ENCODE measurements around the gene NHS. TPM values are rescaled to one million over a fixed set of nuclear protein-coding genes. Genes with fewer than 3 reads are reported as not detected.

The NHS gene
- total RNA-seq, 2 donors from 2014 or later, result 6.0 to 7.3 TPM

- no peaks in the 10 kb centered on the region for H3K36me3 ChIP-seq (ENCODE audit: control insufficient read depth, insufficient read depth, low read length)
- Mint-ChIP-seq H3K27me3 (ENCODE audit: insufficient read depth) (no peaks in the 10 kb centered on the region), H3K27ac (no peak overlapping the region), H3K4me1 (peaks cover 7% of the 10 kb centered on the region), H3K9me3 (no peaks in the 10 kb centered on the region), H3K36me3 (ENCODE audit: low read depth) (no peaks in the 10 kb centered on the region), H3K4me3 (no peak overlapping the region)
- no peak for DNase-seq
- TF ChIP-seq CTCF (conservative IDR thresholded peaks at IDR 0.05), result no peak
- no peaks in the 10 kb centered on the region for H3K4me1 ChIP-seq (ENCODE audit: control insufficient read depth, insufficient read depth, low read length)
- H3K4me3 ChIP-seq (ENCODE audit: low read length), result no peak overlapping the region
- no peaks in the 10 kb centered on the region for H3K27me3 ChIP-seq (ENCODE audit: control insufficient read depth, insufficient read depth, low read length, poor library complexity, severe bottlenecking)
- no peaks in the 10 kb centered on the region for H3K9me3 ChIP-seq (ENCODE audit: control insufficient read depth, low read length)
- H3K9ac ChIP-seq (ENCODE audit: extremely low read depth, low read length, poor library complexity, severe bottlenecking), result no peak overlapping the region
- no peak overlapping the region for H3K27ac ChIP-seq (ENCODE audit: low read depth, low read length)
Measured at GRCh38 chrX:17679261-17679660, 304.3 kb downstream of the NHS start.

DNA sequence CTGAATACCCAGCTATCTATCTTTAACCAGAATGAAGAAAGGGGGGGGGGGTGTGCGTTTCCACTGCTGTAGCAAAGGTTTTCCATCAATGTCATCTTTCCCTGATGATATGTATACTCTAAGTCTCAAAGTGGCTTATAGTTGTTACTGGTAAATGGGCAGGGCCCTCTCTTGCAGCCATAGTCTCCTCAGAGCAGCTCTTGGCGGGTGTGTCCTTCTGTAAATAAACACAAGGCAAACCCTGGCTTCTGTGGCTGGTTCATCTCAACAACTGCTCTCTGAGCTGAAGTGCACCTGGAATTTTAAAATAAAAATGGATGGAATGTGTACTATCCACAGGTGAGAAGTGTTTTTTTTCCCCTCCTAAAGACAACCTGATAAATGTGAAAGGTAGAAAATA lies 304.8 kb downstream of the NHS start:
- Mint-ChIP-seq H3K4me3 (no peak overlapping the region), H3K4me1 (peaks cover 7% of the 10 kb centered on the region), H3K9me3 (no peaks in the 10 kb centered on the region), H3K36me3 (ENCODE audit: low read depth) (no peaks in the 10 kb centered on the region), H3K27me3 (ENCODE audit: insufficient read depth) (no peaks in the 10 kb centered on the region), H3K27ac (no peak overlapping the region)
- DNase-seq, result no peak
- Histone ChIP-seq H3K27ac (ENCODE audit: low read depth, low read length) (no peak overlapping the region), H3K36me3 (ENCODE audit: control insufficient read depth, insufficient read depth, low read length) (no peaks in the 10 kb centered on the region), H3K4me3 (ENCODE audit: low read length) (no peak overlapping the region), H3K4me1 (ENCODE audit: control insufficient read depth, insufficient read depth, low read length) (no peaks in the 10 kb centered on the region), H3K27me3 (ENCODE audit: control insufficient read depth, insufficient read depth, low read length, poor library complexity, severe bottlenecking) (no peaks in the 10 kb centered on the region), H3K9ac (ENCODE audit: extremely low read depth, low read length, poor library complexity, severe bottlenecking) (no peak overlapping the region), H3K9me3 (ENCODE audit: control insufficient read depth, low read length) (no peaks in the 10 kb centered on the region)
- 100% methylated on average over 1 of the region's 2 CpGs; no CpG with 5 or more reads in 1 of the 2 experiments for WGBS, 2 experiments (ENCODE audit: insufficient coverage in 1 of 2, insufficient read length in 1 of 2)
- TF ChIP-seq CTCF (conservative IDR thresholded peaks at IDR 0.05), result no peak

- Histone ChIP-seq H3K4me1 (ENCODE audit: control insufficient read depth, insufficient read depth, low read length) (no peaks in the 10 kb centered on the region), H3K36me3 (ENCODE audit: control insufficient read depth, insufficient read depth, low read length) (no peaks in the 10 kb centered on the region), H3K9me3 (ENCODE audit: control insufficient read depth, low read length) (no peaks in the 10 kb centered on the region), H3K4me3 (ENCODE audit: low read length) (no peak overlapping the region), H3K27me3 (ENCODE audit: control insufficient read depth, insufficient read depth, low read length, poor library complexity, severe bottlenecking) (no peaks in the 10 kb centered on the region), H3K9ac (ENCODE audit: extremely low read depth, low read length, poor library complexity, severe bottlenecking) (no peak overlapping the region), H3K27ac (ENCODE audit: low read depth, low read length) (no peak overlapping the region)
- Mint-ChIP-seq H3K4me3 (no peak overlapping the region), H3K36me3 (ENCODE audit: low read depth) (no peaks in the 10 kb centered on the region), H3K4me1 (peaks cover 7% of the 10 kb centered on the region), H3K9me3 (no peaks in the 10 kb centered on the region), H3K27me3 (ENCODE audit: insufficient read depth) (no peaks in the 10 kb centered on the region), H3K27ac (no peak overlapping the region)
- 92 to 100% methylated on average over 1 of the region's 1 CpG for whole genome bisulfite sequencing, 2 experiments (ENCODE audit: insufficient coverage in 1 of 2, insufficient read length in 1 of 2)
- DNase-seq, result no peak
- TF ChIP-seq CTCF (conservative IDR thresholded peaks at IDR 0.05), result no peak
Measured at GRCh38 chrX:17680732-17681413, 305.9 kb downstream of the NHS start.
